HepG2 (cell line): ENCODE results near the gene FKBP10. TPM values are rescaled to one million over a fixed set of nuclear protein-coding genes. Genes with fewer than 3 reads are reported as not detected.

Experiments
- ARHGAP35 ChIP-seq: sonication (generic); formaldehyde crosslinking; IDR thresholded peaks from 2 replicates; pipeline ENCODE4 v1.9.0; 2022; ENCODE audit warnings: mild to moderate bottlenecking, inconsistent platforms, moderate library complexity, missing genetic modification reagents, borderline replicate concordance
- CENPT ChIP-seq: sonication (generic); formaldehyde crosslinking; IDR thresholded peaks from 2 replicates; pipeline ENCODE4 v1.8.0; 2022; ENCODE audit warnings: low read depth, mild to moderate bottlenecking, moderate library complexity, missing genetic modification reagents
- DMAP1 ChIP-seq: IDR thresholded peaks from 2 replicates; pipeline ENCODE4 v1.6.1; 2016
- ELF3 ChIP-seq: IDR thresholded peaks from 2 replicates; pipeline ENCODE4 v1.6.1; 2016; ENCODE audit warnings: missing genetic modification reagents, missing compliant biosample characterization
- JUN ChIP-seq: sonication (generic); formaldehyde crosslinking; IDR thresholded peaks from 2 replicates; pipeline ENCODE4 v1.4.0; 2020; ENCODE audit warnings: mild to moderate bottlenecking, missing genetic modification reagents
- MTA3 ChIP-seq: sonication (generic); formaldehyde crosslinking; IDR thresholded peaks from 2 replicates; pipeline ENCODE4 v1.4.0; 2020; ENCODE audit warnings: missing genetic modification reagents
- MXD1 ChIP-seq: sonication (generic); formaldehyde crosslinking; IDR thresholded peaks from 2 replicates; pipeline ENCODE4 v1.4.0; 2020; ENCODE audit warnings: mild to moderate bottlenecking, missing genetic modification reagents
- ONECUT2 ChIP-seq: sonication (generic); formaldehyde crosslinking; IDR thresholded peaks from 2 replicates; pipeline ENCODE4 v1.4.0; 2020; ENCODE audit warnings: missing genetic modification reagents
- PITX1 ChIP-seq: sonication (generic); formaldehyde crosslinking; IDR thresholded peaks from 2 replicates; pipeline ENCODE4 v1.5.1; 2020; ENCODE audit warnings: mild to moderate bottlenecking, missing genetic modification reagents
- REPIN1 ChIP-seq: sonication (generic); formaldehyde crosslinking; IDR thresholded peaks from 2 replicates; pipeline ENCODE4 v1.8.0; 2022; ENCODE audit warnings: missing genetic modification reagents, low read depth, mild to moderate bottlenecking, borderline replicate concordance
- SYNCRIP ChIP-seq: fragments of 200-400 bp; formaldehyde crosslinking; IDR thresholded peaks from 2 replicates; pipeline ENCODE4 v1.6.1; 2018; ENCODE audit warnings: mild to moderate bottlenecking, low read depth, low read length; ENCODE audit not compliant: insufficient read depth
- TERF1 ChIP-seq: sonication (generic); formaldehyde crosslinking; IDR thresholded peaks from 2 replicates; pipeline ENCODE4 v1.8.0; 2022; ENCODE audit warnings: mild to moderate bottlenecking, missing genetic modification reagents, moderate library complexity
- ZBTB42 ChIP-seq: sonication (generic); formaldehyde crosslinking; IDR thresholded peaks from 2 replicates; pipeline ENCODE4 v1.5.0; 2020; ENCODE audit warnings: mild to moderate bottlenecking, missing genetic modification reagents
- ZFP37 ChIP-seq: sonication (generic); formaldehyde crosslinking; IDR thresholded peaks from 2 replicates; pipeline ENCODE4 v1.4.0; 2020; ENCODE audit warnings: missing genetic modification reagents, borderline replicate concordance
- ZFP41 ChIP-seq: sonication (generic); formaldehyde crosslinking; IDR thresholded peaks from 2 replicates; pipeline ENCODE4 v1.4.0; 2020; ENCODE audit warnings: mild to moderate bottlenecking, missing genetic modification reagents, borderline replicate concordance
- ZFP90 ChIP-seq: sonication (generic); formaldehyde crosslinking; IDR thresholded peaks from 2 replicates; pipeline ENCODE4 v1.8.0; 2022; ENCODE audit warnings: missing genetic modification reagents, mild to moderate bottlenecking, inconsistent platforms, borderline replicate concordance
- ZNF12 ChIP-seq: sonication (generic); formaldehyde crosslinking; IDR thresholded peaks from 2 replicates; pipeline ENCODE4 v1.5.0; 2020; ENCODE audit warnings: missing genetic modification reagents
- ZNF746 ChIP-seq: sonication (generic); formaldehyde crosslinking; IDR thresholded peaks from 2 replicates; pipeline ENCODE4 v1.8.0; 2022; ENCODE audit warnings: mild to moderate bottlenecking, missing genetic modification reagents
- ZZZ3 ChIP-seq: sonication (generic); formaldehyde crosslinking; IDR thresholded peaks from 2 replicates; pipeline ENCODE4 v1.4.0; 2020; ENCODE audit warnings: missing genetic modification reagents, mild to moderate bottlenecking, borderline replicate concordance
- polyA plus RNA-seq, 8 experiments: library from polyadenylated mRNA; depleted of rRNA in 3 of 8; stranded (reverse) in 7 of 8; unstranded in 1 of 8; fragments of >200 nt; fragmentation: Illumina TruSeq in 4 of 8; extraction: Trizol in 4 of 8; gene quantifications; 2 replicates each; pipeline versions ENCODE4 v1.2.1 to v1.2.3, GENCODE V29; 2011 to 2016; ENCODE audit warnings: low read depth in 4 of 8, missing spikeins in 1 of 8, mixed read lengths in 1 of 8; ENCODE audit not compliant: insufficient read depth in 1 of 8
- total RNA-seq, 5 experiments: library from RNA; depleted of rRNA; stranded (reverse); fragments of >200 nt; fragmentation: Illumina TruSeq; extraction: Trizol; gene quantifications; 2 replicates each; pipeline ENCODE4 v1.2.3, GENCODE V29; 2016; ENCODE audit warnings: low read depth in 1 of 5
- TF ChIP-seq, protein P1 (sequence below): sonication (generic); formaldehyde crosslinking; IDR thresholded peaks from 2 replicates; pipeline ENCODE4 v1.8.1; 2023; ENCODE audit warnings: mild to moderate bottlenecking, missing genetic modification reagents
- TF ChIP-seq, protein P2 (sequence below): conservative IDR thresholded peaks from 2 replicates; pipeline ENCODE4 v1.6.1; 2018; ENCODE audit warnings: missing genetic modification reagents
- TF ChIP-seq, protein P3 (sequence below): sonication (generic); formaldehyde crosslinking; IDR thresholded peaks from 2 replicates; pipeline ENCODE4 v1.8.0; 2022; ENCODE audit warnings: missing genetic modification reagents, mild to moderate bottlenecking, moderate library complexity, borderline replicate concordance
- TF ChIP-seq, protein P4 (sequence below): sonication (generic); formaldehyde crosslinking; IDR thresholded peaks from 2 replicates; pipeline ENCODE4 v1.4.0; 2020; ENCODE audit warnings: missing genetic modification reagents

The FKBP10 gene
- total and polyA plus RNA-seq, 2 of the 13 experiments (the other 11 are each of a cell fraction or from before 2014, with no cell fraction given), result 149 to 573 TPM

- TF ChIP-seq ZBTB42 (CRISPR knock-in tag) (no peak), SYNCRIP (no peak), ZFP41 (CRISPR knock-in tag) (no peak), CENPT (CRISPR knock-in tag) (no peak; the same call in 1 of the 2 replicates), REPIN1 (CRISPR knock-in tag) (peak; percentile 14; the same call in 1 of the 2 replicates), ELF3 (CRISPR knock-in tag) (no peak), JUN (CRISPR knock-in tag) (no peak), ONECUT2 (CRISPR knock-in tag) (no peak), ZFP37 (0 out of 2 replicates have a peak, but pooled peaks have one; percentile 30), ZFP90 (CRISPR knock-in tag) (0 out of 2 replicates have a peak, but pooled peaks have one; percentile 13), ARHGAP35 (CRISPR knock-in tag) (no peak; the same call in 1 of the 2 replicates), DMAP1 (CRISPR knock-in tag) (no peak), ZNF12 (CRISPR knock-in tag) (0 out of 2 replicates have a peak, but pooled peaks have one; percentile 36), PITX1 (CRISPR knock-in tag) (no peak), MTA3 (CRISPR knock-in tag) (no peak), TERF1 (CRISPR knock-in tag) (no peak), ZNF746 (CRISPR knock-in tag) (peak; percentile 82; the same call in 1 of the 2 replicates), ZZZ3 (CRISPR knock-in tag) (0 out of 2 replicates have a peak, but pooled peaks have one; percentile 33), MXD1 (CRISPR knock-in tag) (no peak)
- TF ChIP-seq, protein P1, sequence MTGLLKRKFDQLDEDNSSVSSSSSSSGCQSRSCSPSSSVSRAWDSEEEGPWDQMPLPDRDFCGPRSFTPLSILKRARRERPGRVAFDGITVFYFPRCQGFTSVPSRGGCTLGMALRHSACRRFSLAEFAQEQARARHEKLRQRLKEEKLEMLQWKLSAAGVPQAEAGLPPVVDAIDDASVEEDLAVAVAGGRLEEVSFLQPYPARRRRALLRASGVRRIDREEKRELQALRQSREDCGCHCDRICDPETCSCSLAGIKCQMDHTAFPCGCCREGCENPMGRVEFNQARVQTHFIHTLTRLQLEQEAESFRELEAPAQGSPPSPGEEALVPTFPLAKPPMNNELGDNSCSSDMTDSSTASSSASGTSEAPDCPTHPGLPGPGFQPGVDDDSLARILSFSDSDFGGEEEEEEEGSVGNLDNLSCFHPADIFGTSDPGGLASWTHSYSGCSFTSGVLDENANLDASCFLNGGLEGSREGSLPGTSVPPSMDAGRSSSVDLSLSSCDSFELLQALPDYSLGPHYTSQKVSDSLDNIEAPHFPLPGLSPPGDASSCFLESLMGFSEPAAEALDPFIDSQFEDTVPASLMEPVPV (CRISPR knock-in tag), result no peak; the same call in 1 of the 2 replicates
- TF ChIP-seq, protein P2, sequence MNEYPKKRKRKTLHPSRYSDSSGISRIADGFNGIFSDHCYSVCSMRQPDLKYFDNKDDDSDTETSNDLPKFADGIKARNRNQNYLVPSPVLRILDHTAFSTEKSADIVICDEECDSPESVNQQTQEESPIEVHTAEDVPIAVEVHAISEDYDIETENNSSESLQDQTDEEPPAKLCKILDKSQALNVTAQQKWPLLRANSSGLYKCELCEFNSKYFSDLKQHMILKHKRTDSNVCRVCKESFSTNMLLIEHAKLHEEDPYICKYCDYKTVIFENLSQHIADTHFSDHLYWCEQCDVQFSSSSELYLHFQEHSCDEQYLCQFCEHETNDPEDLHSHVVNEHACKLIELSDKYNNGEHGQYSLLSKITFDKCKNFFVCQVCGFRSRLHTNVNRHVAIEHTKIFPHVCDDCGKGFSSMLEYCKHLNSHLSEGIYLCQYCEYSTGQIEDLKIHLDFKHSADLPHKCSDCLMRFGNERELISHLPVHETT (CRISPR knock-in tag), result no peak
- TF ChIP-seq, protein P3, sequence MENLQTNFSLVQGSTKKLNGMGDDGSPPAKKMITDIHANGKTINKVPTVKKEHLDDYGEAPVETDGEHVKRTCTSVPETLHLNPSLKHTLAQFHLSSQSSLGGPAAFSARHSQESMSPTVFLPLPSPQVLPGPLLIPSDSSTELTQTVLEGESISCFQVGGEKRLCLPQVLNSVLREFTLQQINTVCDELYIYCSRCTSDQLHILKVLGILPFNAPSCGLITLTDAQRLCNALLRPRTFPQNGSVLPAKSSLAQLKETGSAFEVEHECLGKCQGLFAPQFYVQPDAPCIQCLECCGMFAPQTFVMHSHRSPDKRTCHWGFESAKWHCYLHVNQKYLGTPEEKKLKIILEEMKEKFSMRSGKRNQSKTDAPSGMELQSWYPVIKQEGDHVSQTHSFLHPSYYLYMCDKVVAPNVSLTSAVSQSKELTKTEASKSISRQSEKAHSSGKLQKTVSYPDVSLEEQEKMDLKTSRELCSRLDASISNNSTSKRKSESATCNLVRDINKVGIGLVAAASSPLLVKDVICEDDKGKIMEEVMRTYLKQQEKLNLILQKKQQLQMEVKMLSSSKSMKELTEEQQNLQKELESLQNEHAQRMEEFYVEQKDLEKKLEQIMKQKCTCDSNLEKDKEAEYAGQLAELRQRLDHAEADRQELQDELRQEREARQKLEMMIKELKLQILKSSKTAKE (CRISPR knock-in tag), result no peak
- TF ChIP-seq, protein P4, sequence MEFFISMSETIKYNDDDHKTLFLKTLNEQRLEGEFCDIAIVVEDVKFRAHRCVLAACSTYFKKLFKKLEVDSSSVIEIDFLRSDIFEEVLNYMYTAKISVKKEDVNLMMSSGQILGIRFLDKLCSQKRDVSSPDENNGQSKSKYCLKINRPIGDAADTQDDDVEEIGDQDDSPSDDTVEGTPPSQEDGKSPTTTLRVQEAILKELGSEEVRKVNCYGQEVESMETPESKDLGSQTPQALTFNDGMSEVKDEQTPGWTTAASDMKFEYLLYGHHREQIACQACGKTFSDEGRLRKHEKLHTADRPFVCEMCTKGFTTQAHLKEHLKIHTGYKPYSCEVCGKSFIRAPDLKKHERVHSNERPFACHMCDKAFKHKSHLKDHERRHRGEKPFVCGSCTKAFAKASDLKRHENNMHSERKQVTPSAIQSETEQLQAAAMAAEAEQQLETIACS, result peak; percentile 62
Observed at GRCh38 chr17:41864498-41864835, 51.7 kb downstream of the FKBP10 start (continued).
